GM12875 (cell line): ENCODE results near the gene MTCL1.

Experiments
- H3K4me3 ChIP-seq: one replicate; pipeline ENCODE4 v1.5.1; 2011; ENCODE audit warnings: low read depth, low read length, control low read depth
- CTCF ChIP-seq: IDR thresholded peaks from 2 replicates; pipeline ENCODE4 v1.5.1; 2011; ENCODE audit warnings: low read depth, mild to moderate bottlenecking, control low read depth, inconsistent platforms, low read length, moderate library complexity, borderline replicate concordance; ENCODE audit not compliant: insufficient read depth

MTCL1 gene

GRCh38 chr18:8744038-8744437, 38.7 kb downstream of the MTCL1 start:
- H3K4me3 ChIP-seq = no peak overlapping the region
- TF ChIP-seq CTCF = no peak

- H3K4me3 ChIP-seq = no peak overlapping the region
- TF ChIP-seq CTCF = no peak
These were observed 39.3 kb downstream of the MTCL1 start for GRCh38 chr18:8744656-8745055.

- no peak for TF ChIP-seq CTCF
- H3K4me3 ChIP-seq = no peak overlapping the region
These were observed 40.1 kb downstream of the MTCL1 start for GRCh38 chr18:8745355-8746014.

- no peak for TF ChIP-seq CTCF
- no peak overlapping the region for H3K4me3 ChIP-seq
These were observed 42.1 kb downstream of the MTCL1 start for GRCh38 chr18:8747440-8747937.

GRCh38 chr18:8749492-8749891, 44.1 kb downstream of the MTCL1 start:
- no peak overlapping the region for H3K4me3 ChIP-seq
- TF ChIP-seq CTCF = no peak

GRCh38 chr18:8750954-8751415, 45.6 kb downstream of the MTCL1 start:
- no peak for TF ChIP-seq CTCF
- H3K4me3 ChIP-seq = no peak overlapping the region

GRCh38 chr18:8751692-8752091, 46.3 kb downstream of the MTCL1 start:
- no peak for TF ChIP-seq CTCF
- no peak overlapping the region for H3K4me3 ChIP-seq
